ENCODE measurements around the gene KRTAP5-7.

The KRTAP5-7 gene

GRCh38 chr11:71557257-71557656 is 30.2 kb downstream of the KRTAP5-7 start:
- Histone ChIP-seq H3K36me3 (ENCODE audit: insufficient read depth, low read length) (no peaks in the 10 kb centered on the region), H3K27me3 (ENCODE audit: insufficient read depth, low read length, poor library complexity, severe bottlenecking) (no peaks in the 10 kb centered on the region), H3K9me2 (replicated peaks; ENCODE audit: low read depth, low read length) (no peaks in the 10 kb centered on the region), H3K9ac (ENCODE audit: low read depth, low read length, poor library complexity, severe bottlenecking) (no peak overlapping the region), H3K4me3 (ENCODE audit: low read length, poor library complexity, severe bottlenecking) (no peak overlapping the region), H3K9me3 (ENCODE audit: insufficient read depth, low read depth, low read length) (no peaks in the 10 kb centered on the region), H2AFZ (ENCODE audit: low read length) (no peak overlapping the region), H3K4me1 (ENCODE audit: insufficient read depth, low read length, poor library complexity, severe bottlenecking) (no peaks in the 10 kb centered on the region), H4K20me1 (ENCODE audit: insufficient read depth, low read length, poor library complexity, severe bottlenecking) (no peaks in the 10 kb centered on the region), H3K4me2 (ENCODE audit: low read depth, low read length, poor library complexity, severe bottlenecking) (no peak overlapping the region), H3K79me2 (ENCODE audit: insufficient read depth, low read length) (no peaks in the 10 kb centered on the region), H3F3A (ENCODE audit: low read depth) (no peaks in the 10 kb centered on the region)
- no peak for TF ChIP-seq EZH2phosphoT487 (IDR thresholded peaks at IDR 0.05; ENCODE audit: borderline replicate concordance)
- no peak for TF ChIP-seq CTCF (conservative IDR thresholded peaks at IDR 0.05; ENCODE audit: low read length)

GRCh38 chr11:71558996-71559395 is 31.9 kb downstream of the KRTAP5-7 start:
- H3K36me3 ChIP-seq (ENCODE audit: insufficient read depth, low read length), result no peaks in the 10 kb centered on the region
- no peaks in the 10 kb centered on the region for H3F3A ChIP-seq (ENCODE audit: low read depth)
- TF ChIP-seq CTCF (conservative IDR thresholded peaks at IDR 0.05; ENCODE audit: low read length), result no peak
- TF ChIP-seq EZH2phosphoT487 (IDR thresholded peaks at IDR 0.05; ENCODE audit: borderline replicate concordance), result no peak
- no peaks in the 10 kb centered on the region for H4K20me1 ChIP-seq (ENCODE audit: insufficient read depth, low read length, poor library complexity, severe bottlenecking)
- no peak overlapping the region for H2AFZ ChIP-seq (ENCODE audit: low read length)
- no peak overlapping the region for H3K4me3 ChIP-seq (ENCODE audit: low read length, poor library complexity, severe bottlenecking)
- H3K4me2 ChIP-seq (ENCODE audit: low read depth, low read length, poor library complexity, severe bottlenecking), result no peak overlapping the region
- no peaks in the 10 kb centered on the region for H3K9me2 ChIP-seq (replicated peaks; ENCODE audit: low read depth, low read length)
- no peak overlapping the region for H3K9ac ChIP-seq (ENCODE audit: low read depth, low read length, poor library complexity, severe bottlenecking)
- H3K79me2 ChIP-seq (ENCODE audit: insufficient read depth, low read length), result no peaks in the 10 kb centered on the region
- H3K9me3 ChIP-seq (ENCODE audit: insufficient read depth, low read depth, low read length), result no peaks in the 10 kb centered on the region
- H3K4me1 ChIP-seq (ENCODE audit: insufficient read depth, low read length, poor library complexity, severe bottlenecking), result no peaks in the 10 kb centered on the region
- no peaks in the 10 kb centered on the region for H3K27me3 ChIP-seq (ENCODE audit: insufficient read depth, low read length, poor library complexity, severe bottlenecking)

- H3K4me2 ChIP-seq (ENCODE audit: low read depth, low read length, poor library complexity, severe bottlenecking), result no peak overlapping the region
Observed at GRCh38 chr11:71562120-71562519, 35.1 kb downstream of the KRTAP5-7 start.

More at GRCh38 chr11:71562120-71562519, 35.1 kb downstream of the KRTAP5-7 start:
- H3F3A ChIP-seq (ENCODE audit: low read depth), result no peaks in the 10 kb centered on the region
- H3K79me2 ChIP-seq (ENCODE audit: insufficient read depth, low read length), result no peaks in the 10 kb centered on the region
- no peaks in the 10 kb centered on the region for H3K9me2 ChIP-seq (replicated peaks; ENCODE audit: low read depth, low read length)
- no peaks in the 10 kb centered on the region for H4K20me1 ChIP-seq (ENCODE audit: insufficient read depth, low read length, poor library complexity, severe bottlenecking)
- H3K9ac ChIP-seq (ENCODE audit: low read depth, low read length, poor library complexity, severe bottlenecking), result no peak overlapping the region
- no peak overlapping the region for H2AFZ ChIP-seq (ENCODE audit: low read length)
- H3K4me1 ChIP-seq (ENCODE audit: insufficient read depth, low read length, poor library complexity, severe bottlenecking), result no peaks in the 10 kb centered on the region
- H3K27me3 ChIP-seq (ENCODE audit: insufficient read depth, low read length, poor library complexity, severe bottlenecking), result no peaks in the 10 kb centered on the region
- no peaks in the 10 kb centered on the region for H3K9me3 ChIP-seq (ENCODE audit: insufficient read depth, low read depth, low read length)
- no peaks in the 10 kb centered on the region for H3K36me3 ChIP-seq (ENCODE audit: insufficient read depth, low read length)
- TF ChIP-seq CTCF (conservative IDR thresholded peaks at IDR 0.05; ENCODE audit: low read length) (no peak), EZH2phosphoT487 (IDR thresholded peaks at IDR 0.05; ENCODE audit: borderline replicate concordance) (no peak)
- H3K4me3 ChIP-seq (ENCODE audit: low read length, poor library complexity, severe bottlenecking), result no peak overlapping the region
